NCI-H460 (cell line): ENCODE results near the gene ACACB. TPM values are rescaled to one million over a fixed set of nuclear protein-coding genes. Genes with fewer than 3 reads are reported as not detected.

ENCODE experiments used
- DNase-seq: peaks from one replicate; pipeline ENCODE4 v3.0.0-alpha.2; 2016; ENCODE audit warnings: low read depth; ENCODE audit errors: extremely low read depth
- total RNA-seq: library from RNA; depleted of rRNA; stranded (reverse); fragments of >200 nt; shearing (Covaris generic); gene quantifications from 2 replicates; pipeline ENCODE4 v1.2.3, GENCODE V29; 2014

Gene ACACB
- total RNA-seq, 1 experiment from 2014 or later = 2.5 TPM

DNA sequence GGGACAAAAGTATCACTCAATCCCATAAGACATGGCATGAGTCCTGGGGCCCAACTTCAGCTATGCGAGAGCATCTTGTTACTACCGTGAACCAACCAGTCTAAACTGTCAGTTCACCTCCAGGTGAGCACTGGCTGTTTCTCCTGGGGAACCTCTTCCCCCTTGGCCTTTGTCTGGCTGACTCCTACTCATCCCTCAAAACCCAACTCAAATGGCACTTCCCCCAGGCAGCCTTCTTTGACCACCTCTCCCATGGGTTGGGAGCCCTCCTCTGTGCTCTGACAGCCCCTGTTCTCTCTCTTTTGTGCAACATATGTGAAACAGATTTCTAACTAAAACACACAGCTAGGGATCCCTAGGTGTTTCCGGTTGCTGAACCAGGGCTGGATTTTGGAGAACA lies 155.0 kb downstream of the ACACB start:
- no peak for DNase-seq

DNA sequence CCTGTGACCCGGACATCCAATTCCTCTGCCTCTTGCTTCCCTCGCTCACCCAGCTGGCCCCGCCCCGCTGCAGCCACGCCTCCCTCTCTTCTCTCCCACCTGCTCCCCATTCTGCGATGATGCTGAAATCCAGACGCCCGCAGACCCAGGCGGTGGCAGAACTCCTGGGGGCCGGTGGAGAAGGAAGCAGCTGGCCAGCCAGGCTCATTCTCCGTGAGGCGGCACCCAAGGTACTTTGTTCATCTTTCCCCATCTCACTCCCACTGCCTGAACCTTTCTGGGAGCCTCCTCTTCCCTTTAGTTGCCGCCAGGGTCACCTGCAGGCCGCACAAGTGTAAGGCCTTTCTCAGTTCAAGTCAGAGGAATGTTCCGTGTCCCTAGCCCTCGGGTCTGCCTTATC lies 157.0 kb downstream of the ACACB start:
- no peak for DNase-seq

DNA sequence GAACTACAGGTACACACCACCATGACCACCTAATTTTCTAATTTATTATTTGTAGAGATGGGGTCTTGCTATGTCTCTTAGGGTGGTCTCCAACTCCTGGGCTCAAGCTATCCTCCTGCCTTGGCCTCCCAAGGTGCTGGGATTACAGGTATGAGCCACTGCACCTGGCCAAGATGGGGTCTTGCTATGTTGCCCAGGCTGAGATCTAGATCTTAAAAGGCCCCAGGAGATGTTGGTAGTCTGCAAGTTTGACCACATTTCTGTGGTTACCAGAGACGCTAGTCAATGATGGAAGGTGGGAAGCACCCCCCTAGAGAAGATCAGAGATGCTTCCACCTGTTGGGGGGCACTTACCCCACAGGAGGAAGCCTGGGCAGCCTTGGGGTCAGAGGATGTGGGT lies 158.0 kb downstream of the ACACB start:
- DNase-seq = no peak

DNA sequence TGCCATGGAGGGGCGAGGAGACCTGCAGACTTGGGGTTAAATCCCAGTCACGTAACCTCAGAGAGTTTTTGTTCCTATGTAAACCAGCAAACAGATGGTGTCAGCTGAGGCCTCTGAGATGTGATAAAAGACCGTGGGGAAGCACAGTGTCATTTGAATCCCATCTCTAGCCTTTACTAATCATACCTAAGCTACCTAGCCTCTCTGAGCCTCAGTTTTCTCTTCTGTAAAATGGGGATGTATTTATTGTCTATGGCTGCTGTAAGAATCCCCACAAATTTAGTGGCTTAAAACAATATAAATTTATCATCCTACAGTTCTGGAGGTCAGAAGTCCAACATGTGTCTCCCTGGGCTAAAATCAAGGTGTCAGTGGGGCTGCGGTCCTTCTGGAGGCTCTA lies 158.8 kb downstream of the ACACB start:
- DNase-seq = no peak

- DNase-seq = no peak
These were observed 159.8 kb downstream of the ACACB start for GRCh38 chr12:109276160-109276559.

- DNase-seq = no peak
These were observed 161.0 kb downstream of the ACACB start for GRCh38 chr12:109277255-109277898.

GRCh38 chr12:109277899-109278762 lies 161.7 kb downstream of the ACACB start:
- DNase-seq = no peak

DNA sequence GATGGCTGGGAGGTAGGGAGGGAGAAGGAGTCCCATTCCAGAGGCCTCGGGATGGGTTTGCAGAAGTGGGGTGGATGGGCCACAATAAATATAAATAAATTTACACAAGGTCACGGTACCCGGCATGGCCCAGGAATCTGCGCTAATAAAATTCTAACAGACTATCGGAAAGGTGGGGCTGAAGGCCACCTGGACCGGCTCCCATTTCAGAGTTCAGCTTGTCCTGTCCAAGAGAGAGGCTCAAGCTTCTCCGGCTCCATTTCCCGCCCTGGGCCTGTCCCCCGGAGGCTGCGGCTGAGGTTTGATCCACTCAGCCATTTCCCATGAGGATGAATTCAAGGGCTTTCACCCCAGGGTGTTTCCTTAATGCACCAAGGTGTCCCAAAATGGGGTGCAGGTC lies 162.5 kb downstream of the ACACB start:
- DNase-seq = no peak

GRCh38 chr12:109279525-109279924 lies 163.1 kb downstream of the ACACB start:
- DNase-seq = no peak

DNA sequence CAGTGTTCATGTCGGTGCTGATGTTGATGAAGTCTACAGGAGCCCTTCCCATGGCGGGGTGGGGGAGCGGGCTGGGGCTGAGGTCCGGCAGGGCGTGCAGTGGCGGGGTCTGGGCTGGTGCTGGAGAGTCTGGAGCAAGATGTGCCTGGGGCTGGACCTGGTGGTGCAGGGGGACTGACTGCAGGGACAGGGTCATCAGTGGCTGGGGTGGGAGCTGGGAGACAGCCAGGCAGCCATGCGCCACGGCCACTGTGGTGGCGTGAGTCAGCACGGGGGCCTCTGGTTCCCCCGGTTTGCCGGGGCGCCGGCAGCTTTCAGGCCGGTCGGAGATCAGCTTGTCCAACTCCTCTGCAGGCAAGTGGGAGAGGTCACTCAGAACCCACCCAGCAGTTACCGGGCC lies 165.1 kb downstream of the ACACB start:
- DNase-seq = no peak

- no peak for DNase-seq
These were observed 168.0 kb downstream of the ACACB start for GRCh38 chr12:109284392-109284791.

DNA sequence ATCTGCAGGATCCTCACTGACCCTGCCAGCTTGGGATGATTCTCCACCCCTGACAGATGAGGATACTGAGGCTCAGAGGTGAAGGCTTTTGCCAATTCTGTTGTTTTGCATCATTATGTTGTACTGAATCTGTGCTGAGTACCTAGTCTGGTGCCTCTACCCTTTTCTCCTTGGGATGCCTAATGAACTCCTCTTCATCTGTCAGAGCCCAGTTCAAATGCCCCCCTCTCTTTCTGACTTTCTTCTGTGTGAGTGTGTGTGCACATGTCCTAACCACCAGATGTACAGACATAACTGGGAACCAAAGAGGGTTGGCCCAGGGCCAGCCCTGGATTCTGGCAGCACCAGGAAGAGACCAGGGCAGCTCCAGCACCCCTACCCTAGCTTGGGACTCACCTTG lies 169.9 kb downstream of the ACACB start:
- no peak for DNase-seq

GRCh38 chr12:109286652-109287051 lies 170.3 kb downstream of the ACACB start:
- no peak for DNase-seq

DNA sequence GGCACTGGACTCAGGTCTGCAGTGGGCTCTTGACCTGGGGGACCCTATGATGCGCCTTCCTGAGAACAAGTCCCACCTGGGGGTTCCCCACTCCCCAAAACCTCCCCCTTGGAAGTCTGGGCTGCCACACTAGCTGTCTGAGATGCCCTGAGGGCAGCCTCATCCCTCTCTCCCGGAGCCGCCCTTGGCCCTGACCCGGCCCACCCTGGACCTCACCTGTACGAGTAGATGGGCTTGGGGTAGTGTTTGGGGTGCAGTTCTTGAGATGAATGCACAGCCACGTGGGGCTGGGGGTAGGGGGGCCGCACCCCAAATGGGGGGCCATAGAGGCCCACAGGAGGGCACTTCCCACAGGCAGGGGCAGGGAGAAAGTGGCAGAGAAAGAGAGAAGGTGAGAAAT lies 170.8 kb downstream of the ACACB start:
- DNase-seq = no peak

DNA sequence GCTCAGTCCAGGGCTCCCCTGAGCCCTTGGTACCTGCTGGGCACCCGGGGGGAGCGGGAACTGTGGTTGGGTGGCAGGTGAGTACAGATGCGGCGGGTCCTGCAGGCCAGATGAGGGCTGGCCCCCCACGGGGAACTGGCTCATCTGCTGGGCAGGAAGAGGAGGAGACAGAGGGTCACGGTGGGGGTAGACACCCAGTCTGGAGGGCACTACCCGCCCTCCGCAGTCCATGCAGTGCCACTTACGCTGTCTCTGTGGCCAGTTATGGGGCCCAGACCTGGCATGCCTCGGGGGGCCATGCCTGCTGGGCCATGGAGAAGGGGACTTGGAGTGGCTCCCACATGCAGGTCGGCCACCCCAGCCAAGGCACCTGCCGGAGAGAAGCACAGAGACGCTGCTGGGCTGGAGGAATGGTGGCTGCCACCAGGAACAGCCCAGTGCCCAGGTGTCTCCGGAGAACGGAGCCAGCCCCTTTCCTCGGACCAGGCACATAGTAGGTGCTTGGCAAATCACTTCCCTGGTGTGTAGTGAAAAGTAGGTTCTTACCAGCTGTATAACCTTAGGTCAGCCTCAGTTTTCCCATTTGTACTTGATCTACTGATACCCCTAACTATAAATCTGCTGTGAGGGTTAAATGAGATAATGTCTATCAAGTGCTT lies 171.6 kb downstream of the ACACB start:
- DNase-seq = no peak

DNA sequence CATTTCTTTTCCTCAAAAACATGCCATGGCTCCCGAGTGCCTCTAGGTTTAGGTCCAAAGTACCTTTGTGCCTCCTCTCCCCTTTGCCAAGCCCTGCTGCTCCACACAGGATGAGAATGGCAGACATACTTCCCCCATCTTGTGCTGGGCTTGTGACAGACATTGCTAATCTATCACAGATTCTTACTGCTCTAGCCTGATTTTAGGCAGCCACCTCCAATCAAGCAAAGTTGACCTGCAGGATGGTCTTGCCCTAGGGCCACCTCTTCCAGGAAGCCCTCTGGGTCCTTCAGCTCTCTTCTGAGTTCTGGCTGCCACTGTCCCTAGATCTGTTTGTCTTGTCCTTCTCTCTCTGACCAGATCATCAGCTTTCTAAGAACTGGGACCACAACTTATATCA lies 172.2 kb downstream of the ACACB start:
- no peak for DNase-seq

DNA sequence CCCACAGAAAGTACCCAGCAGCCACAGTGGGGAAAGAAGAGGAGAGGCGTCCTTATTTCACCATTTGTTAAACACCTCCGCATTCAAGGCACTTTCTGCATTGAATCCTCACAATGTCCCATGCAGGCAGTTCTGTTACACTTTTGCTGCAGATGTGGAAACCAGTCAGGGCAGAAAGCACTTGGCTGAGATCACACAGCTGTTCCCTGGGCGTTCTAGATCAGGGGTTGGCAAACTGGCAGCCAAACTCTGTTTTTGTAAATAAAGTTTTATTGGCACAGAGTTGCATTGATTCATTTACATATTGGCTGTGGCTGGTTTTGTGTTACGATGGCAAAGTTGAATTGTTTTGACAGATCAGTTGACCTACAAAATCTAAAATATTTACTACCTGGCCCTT lies 172.6 kb downstream of the ACACB start:
- no peak for DNase-seq

- no peak for DNase-seq
These were observed 173.2 kb downstream of the ACACB start for GRCh38 chr12:109289551-109289950.

DNA sequence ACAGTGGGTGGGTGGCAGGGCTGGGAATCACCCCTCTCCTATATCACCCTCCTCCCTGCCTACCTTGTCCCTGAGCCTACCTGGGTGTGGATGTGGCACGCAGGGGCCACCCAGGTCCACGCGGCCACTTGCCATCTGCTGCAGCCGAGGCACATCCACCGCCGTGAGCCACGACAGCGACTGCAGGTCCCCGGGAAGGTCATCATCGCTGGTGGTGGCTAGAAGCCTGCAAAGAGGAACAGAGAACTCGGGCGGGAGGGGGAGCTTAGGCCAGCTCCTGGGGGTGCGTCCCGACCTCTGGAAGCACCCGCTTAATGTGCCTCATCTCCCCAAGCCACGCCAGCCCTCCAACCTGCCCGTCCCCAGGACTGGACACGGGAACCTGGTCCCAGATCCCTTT lies 173.7 kb downstream of the ACACB start:
- no peak for DNase-seq

GRCh38 chr12:109291117-109291516 lies 174.7 kb downstream of the ACACB start:
- DNase-seq = no peak

DNA sequence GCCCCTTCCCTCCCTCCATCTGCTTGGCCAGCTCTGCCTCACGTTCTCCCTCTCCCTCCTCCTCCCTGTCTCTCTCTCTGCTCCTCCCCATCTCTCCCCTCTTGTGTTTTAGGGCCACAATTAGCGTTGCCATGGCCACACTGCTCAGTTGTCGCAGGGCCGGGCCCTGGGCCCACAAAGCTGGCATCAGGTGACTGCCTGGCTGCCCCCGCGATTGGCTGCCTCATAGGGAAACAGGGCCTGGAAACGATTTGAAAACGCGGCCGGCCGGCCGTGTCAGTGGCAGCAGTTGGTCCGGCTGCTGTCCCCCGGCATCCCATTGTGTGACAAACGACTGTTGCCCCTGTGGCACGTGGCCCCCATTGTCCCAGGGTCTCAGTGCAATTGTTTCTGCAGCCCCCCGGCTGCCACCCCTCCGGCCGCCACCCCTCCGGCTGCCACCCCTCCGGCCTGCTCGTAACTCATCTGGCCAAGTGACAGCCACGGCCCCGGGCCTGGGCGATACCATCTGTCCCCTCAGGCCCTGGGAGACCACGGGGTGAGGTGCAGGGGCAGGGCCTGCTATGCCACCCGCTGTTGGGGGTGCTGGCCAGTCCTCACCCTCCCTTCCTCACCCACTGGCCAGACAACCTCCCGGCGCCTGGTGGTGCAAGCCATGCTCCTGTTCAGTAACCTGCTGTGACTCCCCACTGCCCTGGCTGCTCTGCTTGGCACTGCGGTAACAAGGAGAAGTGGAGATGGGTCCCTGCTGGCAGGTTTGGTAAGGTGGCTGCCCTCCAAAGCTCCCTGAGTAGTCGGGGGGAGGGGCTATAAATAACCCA lies 175.3 kb downstream of the ACACB start:
- no peak for DNase-seq
